Mucosa of stomach (tissue), 1 donor: Measurements from ENCODE around the gene SPINK2.

ENCODE experiments used
- H3K27me3 ChIP-seq: one replicate; pipeline ENCODE4 v1.7.0; 2013; ENCODE audit warnings: mild to moderate bottlenecking, low read length; ENCODE audit not compliant: control insufficient read depth, insufficient read depth
- H3K36me3 ChIP-seq: one replicate; pipeline ENCODE4 v1.7.0; 2013; ENCODE audit warnings: low read length; ENCODE audit not compliant: control insufficient read depth, insufficient read depth
- H3K4me1 ChIP-seq: one replicate; pipeline ENCODE4 v1.7.0; 2013; ENCODE audit warnings: mild to moderate bottlenecking, low read length; ENCODE audit not compliant: control insufficient read depth, insufficient read depth
- H3K4me3 ChIP-seq: one replicate; pipeline ENCODE4 v1.7.0; 2013; ENCODE audit warnings: low read length
- H3K9ac ChIP-seq: one replicate; pipeline ENCODE4 v1.7.0; 2013; ENCODE audit warnings: mild to moderate bottlenecking, low read length, moderate library complexity
- H3K9me3 ChIP-seq: one replicate; pipeline ENCODE4 v1.7.0; 2013; ENCODE audit warnings: mild to moderate bottlenecking, low read length, moderate library complexity; ENCODE audit not compliant: control insufficient read depth
- donor health status: Pancreatic carcinoma.

Gene SPINK2, protein sequence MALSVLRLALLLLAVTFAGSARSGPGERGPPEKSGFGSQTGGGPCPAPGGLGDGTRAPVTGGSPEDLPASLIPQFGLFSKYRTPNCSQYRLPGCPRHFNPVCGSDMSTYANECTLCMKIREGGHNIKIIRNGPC

GRCh38 chr4:56821381-56822243 is at the start of gene SPINK2:
Gene SPINK2, minus strand, starts transcription at chr4:56821701. Its CDS starts 39 bp downstream, at chr4:56821662.
- Histone ChIP-seq H3K36me3 (no peaks in the 10 kb centered on the region), H3K4me3 (no peak within 1 kb of the TSS), H3K9me3 (no peaks in the 10 kb centered on the region), H3K9ac (no peak within 1 kb of the TSS), H3K4me1 (no peaks in the 10 kb centered on the region), H3K27me3 (peaks cover 19% of the 10 kb centered on the region)

DNA sequence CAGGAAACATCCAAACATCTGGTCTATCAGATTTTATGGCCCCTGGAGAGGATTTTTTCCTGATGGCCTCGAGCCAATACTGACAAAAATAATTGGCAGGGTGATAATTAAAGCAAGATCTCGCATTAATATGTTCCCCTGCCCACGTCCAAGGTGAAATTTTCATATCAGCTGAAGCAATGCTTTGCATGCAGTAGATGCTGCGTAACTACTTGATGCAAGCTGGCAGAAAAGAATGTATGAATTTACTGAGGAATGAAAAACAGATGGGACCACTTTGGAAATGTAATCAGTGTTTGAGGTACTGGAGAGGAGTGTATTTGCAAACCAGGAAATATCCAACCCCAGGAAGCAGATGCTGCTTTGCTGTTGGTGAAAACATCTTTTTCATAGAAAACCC is 49.4 kb upstream of the SPINK2 start:
- Histone ChIP-seq H3K9ac (no peak overlapping the region), H3K27me3 (no peaks in the 10 kb centered on the region), H3K4me3 (no peak overlapping the region)

GRCh38 chr4:56863441-56864139 is 42.1 kb upstream of the SPINK2 start:
- Histone ChIP-seq H3K9me3 (no peaks in the 10 kb centered on the region), H3K36me3 (no peaks in the 10 kb centered on the region), H3K27me3 (no peaks in the 10 kb centered on the region), H3K4me3 (no peak overlapping the region), H3K9ac (no peak overlapping the region), H3K4me1 (no peaks in the 10 kb centered on the region)

More for the DNA sequence above, 49.4 kb upstream of the SPINK2 start:
- Histone ChIP-seq H3K36me3 (no peaks in the 10 kb centered on the region), H3K9me3 (no peaks in the 10 kb centered on the region), H3K4me1 (no peaks in the 10 kb centered on the region)

DNA sequence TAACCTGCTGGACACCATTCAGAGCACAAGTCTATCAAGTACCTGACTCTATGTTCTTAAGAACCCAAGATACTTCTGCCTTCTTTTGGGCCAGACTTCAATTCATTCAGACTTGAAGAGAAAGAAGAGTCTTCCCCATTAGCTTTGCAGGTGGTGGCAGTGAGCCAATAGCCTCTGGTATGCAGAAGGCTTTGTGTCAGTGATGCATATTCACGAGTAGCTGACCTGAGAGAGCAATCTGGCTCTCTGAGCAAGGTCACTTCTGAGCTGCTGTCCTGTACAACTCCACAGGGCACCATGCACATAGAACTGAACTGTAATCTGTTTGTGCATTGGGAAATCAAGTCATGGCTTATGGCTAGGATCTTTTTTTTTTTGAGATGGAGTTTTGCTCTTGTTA is 39.9 kb upstream of the SPINK2 start:
- Histone ChIP-seq H3K9ac (no peak overlapping the region), H3K9me3 (no peaks in the 10 kb centered on the region), H3K4me3 (no peak overlapping the region), H3K4me1 (no peaks in the 10 kb centered on the region), H3K27me3 (no peaks in the 10 kb centered on the region), H3K36me3 (no peaks in the 10 kb centered on the region)

GRCh38 chr4:56860781-56861180 is 39.3 kb upstream of the SPINK2 start:
- no peaks in the 10 kb centered on the region for H3K36me3 ChIP-seq

DNA sequence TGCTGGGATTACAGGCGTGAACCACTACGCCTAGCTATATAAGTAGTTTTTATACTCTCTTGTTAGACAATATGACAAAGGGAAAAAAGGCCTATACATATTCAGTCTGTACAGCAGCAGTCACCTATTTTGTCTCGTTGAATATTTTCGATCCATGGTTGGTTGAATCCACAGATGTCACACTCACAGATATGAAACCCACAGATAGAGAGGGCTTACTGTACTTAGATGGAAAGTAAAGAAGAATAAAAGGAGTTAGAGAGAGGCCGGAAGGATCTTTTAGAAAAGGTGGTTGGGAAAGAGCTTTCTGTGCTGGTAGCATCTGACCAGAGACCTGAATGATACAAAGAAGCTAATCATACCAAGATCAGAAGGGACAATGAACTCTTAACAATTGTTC is 38.3 kb upstream of the SPINK2 start:
- Histone ChIP-seq H3K36me3 (no peaks in the 10 kb centered on the region), H3K9me3 (no peaks in the 10 kb centered on the region), H3K4me3 (no peak overlapping the region), H3K27me3 (no peaks in the 10 kb centered on the region), H3K9ac (no peak overlapping the region), H3K4me1 (no peaks in the 10 kb centered on the region)

More at GRCh38 chr4:56860781-56861180, 39.3 kb upstream of the SPINK2 start:
- H3K4me3 ChIP-seq, result no peak overlapping the region
- no peaks in the 10 kb centered on the region for H3K4me1 ChIP-seq
- H3K9me3 ChIP-seq, result no peaks in the 10 kb centered on the region
- H3K9ac ChIP-seq, result no peak overlapping the region
- H3K27me3 ChIP-seq, result no peaks in the 10 kb centered on the region

DNA sequence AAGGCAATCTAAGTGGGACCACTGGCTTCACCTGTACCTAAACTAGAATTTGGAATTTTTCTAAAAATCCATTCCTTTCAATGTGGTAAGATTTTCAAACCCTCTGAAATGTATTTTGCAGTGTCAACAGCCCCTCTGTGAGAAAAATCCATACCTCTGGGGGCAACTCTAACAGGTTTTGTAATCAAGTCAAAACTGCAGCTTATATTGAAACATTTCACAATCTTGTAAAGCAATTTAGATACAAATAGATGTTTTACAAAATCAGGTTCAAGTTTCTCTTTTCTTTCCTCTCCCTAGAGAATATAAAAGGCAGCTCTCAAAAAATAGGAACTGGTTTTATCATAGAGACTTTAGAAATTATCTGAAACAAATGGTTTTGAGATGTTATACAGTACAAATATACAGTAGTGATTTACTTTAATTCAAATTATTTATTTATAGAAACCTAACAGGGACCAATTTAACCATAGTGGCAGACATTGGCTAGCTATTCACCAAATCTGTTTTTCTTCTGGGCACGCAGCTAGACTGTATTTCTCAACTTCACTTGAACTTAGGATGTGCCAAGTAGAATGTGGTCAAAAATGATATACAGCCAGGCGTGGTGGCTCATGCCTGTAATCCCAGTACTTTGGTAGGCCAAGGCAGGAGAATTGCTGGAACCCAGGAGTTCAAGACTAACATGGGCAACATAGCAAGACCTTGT is 36.3 kb upstream of the SPINK2 start:
- Histone ChIP-seq H3K27me3 (no peaks in the 10 kb centered on the region), H3K9ac (no peak overlapping the region), H3K4me3 (no peak overlapping the region), H3K4me1 (no peaks in the 10 kb centered on the region), H3K36me3 (no peaks in the 10 kb centered on the region), H3K9me3 (no peaks in the 10 kb centered on the region)

- no peak overlapping the region for H3K9ac ChIP-seq
- no peaks in the 10 kb centered on the region for H3K9me3 ChIP-seq
- H3K36me3 ChIP-seq, result no peaks in the 10 kb centered on the region
- H3K27me3 ChIP-seq, result no peaks in the 10 kb centered on the region
- H3K4me1 ChIP-seq, result no peaks in the 10 kb centered on the region
- no peak overlapping the region for H3K4me3 ChIP-seq
Observed at GRCh38 chr4:56856656-56857055, 35.2 kb upstream of the SPINK2 start.

DNA sequence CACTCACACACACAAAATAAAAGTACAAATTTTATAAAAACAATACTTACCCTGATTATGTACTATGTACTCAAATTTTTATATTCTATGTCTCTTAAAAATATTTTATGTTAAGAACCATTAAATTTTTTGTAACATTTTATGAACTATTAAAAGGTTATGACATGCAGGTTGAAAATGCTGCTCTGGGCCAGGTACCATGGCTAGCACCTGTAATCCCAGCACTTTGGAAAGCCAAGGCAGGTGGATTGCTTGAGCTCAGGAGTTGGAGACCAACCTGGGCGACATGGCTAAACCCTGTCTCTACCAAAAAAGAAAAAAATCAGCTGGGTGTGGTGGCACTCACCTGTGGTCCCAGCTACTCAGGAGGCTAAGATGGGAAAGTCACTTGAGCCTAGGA is 29.4 kb upstream of the SPINK2 start:
- H3K9me3 ChIP-seq, result no peaks in the 10 kb centered on the region
- H3K27me3 ChIP-seq, result no peaks in the 10 kb centered on the region
- H3K36me3 ChIP-seq, result no peaks in the 10 kb centered on the region
- no peaks in the 10 kb centered on the region for H3K4me1 ChIP-seq
- H3K4me3 ChIP-seq, result no peak overlapping the region
- no peak overlapping the region for H3K9ac ChIP-seq

GRCh38 chr4:56844802-56845580 is 23.5 kb upstream of the SPINK2 start:
- no peaks in the 10 kb centered on the region for H3K4me1 ChIP-seq
- no peak overlapping the region for H3K4me3 ChIP-seq
- no peaks in the 10 kb centered on the region for H3K36me3 ChIP-seq
- no peak overlapping the region for H3K9ac ChIP-seq
- H3K27me3 ChIP-seq, result no peaks in the 10 kb centered on the region
- no peaks in the 10 kb centered on the region for H3K9me3 ChIP-seq

DNA sequence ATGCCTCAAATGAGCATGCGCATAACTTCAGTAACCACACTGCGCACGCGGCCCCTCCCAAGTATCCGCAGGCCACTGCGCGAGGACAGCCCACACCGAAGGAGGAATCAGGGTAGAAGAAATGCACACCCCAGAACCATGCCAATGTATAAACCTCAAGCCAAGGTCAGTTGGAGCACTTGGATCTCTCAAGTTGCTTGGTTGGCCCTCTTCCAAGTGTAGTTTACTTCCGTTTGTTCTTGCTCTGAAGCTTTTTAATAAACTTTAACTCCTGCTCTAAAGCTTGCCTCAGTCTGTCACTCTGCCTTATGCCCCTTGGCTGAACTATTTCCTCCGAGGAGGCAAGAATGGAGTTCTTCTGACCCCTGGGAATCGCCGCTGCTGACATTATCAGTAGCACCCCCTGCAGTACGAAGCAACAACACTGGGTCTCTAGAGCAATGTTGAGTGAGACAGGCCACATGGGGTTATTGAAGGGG is 22.0 kb upstream of the SPINK2 start:
- H3K4me3 ChIP-seq, result no peak overlapping the region
- no peaks in the 10 kb centered on the region for H3K9me3 ChIP-seq
- H3K36me3 ChIP-seq, result no peaks in the 10 kb centered on the region
- H3K9ac ChIP-seq, result no peak overlapping the region
- no peaks in the 10 kb centered on the region for H3K27me3 ChIP-seq
- H3K4me1 ChIP-seq, result no peaks in the 10 kb centered on the region
